ENCODE measurements around the gene PDE6A. TPM values are rescaled to one million over a fixed set of nuclear protein-coding genes. Genes with fewer than 3 reads are reported as not detected.

PDE6A gene
- polyA plus RNA-seq, 2 of the 4 experiments (the other 2 are of a cell fraction): 0.28 to 0.35 TPM

DNA sequence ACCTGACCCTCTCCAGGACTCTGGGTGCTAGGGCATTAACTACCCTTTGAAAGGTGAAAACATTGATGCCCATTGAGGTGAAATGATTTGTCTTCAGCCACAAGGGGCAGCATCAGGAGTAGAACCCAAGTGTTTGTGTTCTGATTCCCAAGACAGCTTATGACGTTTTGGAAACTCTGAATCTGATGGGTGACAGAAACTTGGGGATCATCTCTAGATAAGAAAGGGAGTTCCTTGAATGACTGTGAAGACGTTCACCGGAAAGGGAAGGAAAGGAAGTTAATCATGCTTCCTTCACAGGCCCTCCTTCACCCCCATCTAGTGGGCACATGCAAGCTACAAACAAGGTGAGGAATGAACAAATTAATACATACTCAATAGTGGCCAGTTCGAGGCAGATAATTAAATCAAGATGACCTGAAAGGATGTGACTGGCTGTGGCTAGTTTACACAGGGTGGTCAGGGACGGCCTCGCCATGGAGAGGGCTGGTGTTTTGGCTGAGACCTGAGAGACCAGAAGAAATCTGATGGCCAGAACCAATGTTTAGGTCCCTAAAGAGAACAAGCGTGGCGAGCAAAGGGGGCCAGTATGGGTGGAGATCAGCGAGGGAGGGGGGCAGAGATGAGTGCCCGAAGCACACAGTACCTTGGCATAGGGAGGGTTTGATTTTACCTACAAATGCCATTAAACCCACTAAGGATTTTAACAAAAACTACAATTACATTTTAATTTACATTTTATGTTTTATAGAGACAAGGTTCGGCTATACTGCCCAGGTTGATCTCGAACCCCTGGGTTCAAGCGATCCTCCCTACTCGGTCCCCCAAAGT, 15.0 kb upstream of the PDE6A start (continued):
- TF ChIP-seq, protein P1, sequence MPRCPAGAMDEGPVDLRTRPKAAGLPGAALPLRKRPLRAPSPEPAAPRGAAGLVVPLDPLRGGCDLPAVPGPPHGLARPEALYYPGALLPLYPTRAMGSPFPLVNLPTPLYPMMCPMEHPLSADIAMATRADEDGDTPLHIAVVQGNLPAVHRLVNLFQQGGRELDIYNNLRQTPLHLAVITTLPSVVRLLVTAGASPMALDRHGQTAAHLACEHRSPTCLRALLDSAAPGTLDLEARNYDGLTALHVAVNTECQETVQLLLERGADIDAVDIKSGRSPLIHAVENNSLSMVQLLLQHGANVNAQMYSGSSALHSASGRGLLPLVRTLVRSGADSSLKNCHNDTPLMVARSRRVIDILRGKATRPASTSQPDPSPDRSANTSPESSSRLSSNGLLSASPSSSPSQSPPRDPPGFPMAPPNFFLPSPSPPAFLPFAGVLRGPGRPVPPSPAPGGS (IDR thresholded peaks at IDR 0.05): 0 out of 3 replicates have a peak, but pooled peaks have one; percentile 13
- TF ChIP-seq FOSB (CRISPR knock-in tag; IDR thresholded peaks at IDR 0.05): peak; percentile 88
- TF ChIP-seq JUNB (IDR thresholded peaks at IDR 0.05): no peak
- TF ChIP-seq RFX5 (IDR thresholded peaks at IDR 0.05): no peak
- TF ChIP-seq RARB (CRISPR knock-in tag; IDR thresholded peaks at IDR 0.05): peak; percentile 20; the same call in 1 of the 2 replicates
- TF ChIP-seq, protein P2, sequence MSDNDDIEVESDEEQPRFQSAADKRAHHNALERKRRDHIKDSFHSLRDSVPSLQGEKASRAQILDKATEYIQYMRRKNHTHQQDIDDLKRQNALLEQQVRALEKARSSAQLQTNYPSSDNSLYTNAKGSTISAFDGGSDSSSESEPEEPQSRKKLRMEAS (IDR thresholded peaks at IDR 0.05): peak; percentile 79; the same call in 1 of the 2 replicates
- TF ChIP-seq HDAC2 (IDR thresholded peaks at IDR 0.05): no peak
- TF ChIP-seq, protein P3, sequence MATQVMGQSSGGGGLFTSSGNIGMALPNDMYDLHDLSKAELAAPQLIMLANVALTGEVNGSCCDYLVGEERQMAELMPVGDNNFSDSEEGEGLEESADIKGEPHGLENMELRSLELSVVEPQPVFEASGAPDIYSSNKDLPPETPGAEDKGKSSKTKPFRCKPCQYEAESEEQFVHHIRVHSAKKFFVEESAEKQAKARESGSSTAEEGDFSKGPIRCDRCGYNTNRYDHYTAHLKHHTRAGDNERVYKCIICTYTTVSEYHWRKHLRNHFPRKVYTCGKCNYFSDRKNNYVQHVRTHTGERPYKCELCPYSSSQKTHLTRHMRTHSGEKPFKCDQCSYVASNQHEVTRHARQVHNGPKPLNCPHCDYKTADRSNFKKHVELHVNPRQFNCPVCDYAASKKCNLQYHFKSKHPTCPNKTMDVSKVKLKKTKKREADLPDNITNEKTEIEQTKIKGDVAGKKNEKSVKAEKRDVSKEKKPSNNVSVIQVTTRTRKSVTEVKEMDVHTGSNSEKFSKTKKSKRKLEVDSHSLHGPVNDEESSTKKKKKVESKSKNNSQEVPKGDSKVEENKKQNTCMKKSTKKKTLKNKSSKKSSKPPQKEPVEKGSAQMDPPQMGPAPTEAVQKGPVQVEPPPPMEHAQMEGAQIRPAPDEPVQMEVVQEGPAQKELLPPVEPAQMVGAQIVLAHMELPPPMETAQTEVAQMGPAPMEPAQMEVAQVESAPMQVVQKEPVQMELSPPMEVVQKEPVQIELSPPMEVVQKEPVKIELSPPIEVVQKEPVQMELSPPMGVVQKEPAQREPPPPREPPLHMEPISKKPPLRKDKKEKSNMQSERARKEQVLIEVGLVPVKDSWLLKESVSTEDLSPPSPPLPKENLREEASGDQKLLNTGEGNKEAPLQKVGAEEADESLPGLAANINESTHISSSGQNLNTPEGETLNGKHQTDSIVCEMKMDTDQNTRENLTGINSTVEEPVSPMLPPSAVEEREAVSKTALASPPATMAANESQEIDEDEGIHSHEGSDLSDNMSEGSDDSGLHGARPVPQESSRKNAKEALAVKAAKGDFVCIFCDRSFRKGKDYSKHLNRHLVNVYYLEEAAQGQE (IDR thresholded peaks at IDR 0.05): no peak
- TF ChIP-seq SMC3 (IDR thresholded peaks at IDR 0.05): peak; percentile 46; the same call in 2 of the 3 replicates
- no peak for TF ChIP-seq FOSL2 (IDR thresholded peaks at IDR 0.05)
- peak; percentile 65 for TF ChIP-seq FOSL2 (CRISPR knock-in tag; IDR thresholded peaks at IDR 0.05)
- TF ChIP-seq, protein P4, sequence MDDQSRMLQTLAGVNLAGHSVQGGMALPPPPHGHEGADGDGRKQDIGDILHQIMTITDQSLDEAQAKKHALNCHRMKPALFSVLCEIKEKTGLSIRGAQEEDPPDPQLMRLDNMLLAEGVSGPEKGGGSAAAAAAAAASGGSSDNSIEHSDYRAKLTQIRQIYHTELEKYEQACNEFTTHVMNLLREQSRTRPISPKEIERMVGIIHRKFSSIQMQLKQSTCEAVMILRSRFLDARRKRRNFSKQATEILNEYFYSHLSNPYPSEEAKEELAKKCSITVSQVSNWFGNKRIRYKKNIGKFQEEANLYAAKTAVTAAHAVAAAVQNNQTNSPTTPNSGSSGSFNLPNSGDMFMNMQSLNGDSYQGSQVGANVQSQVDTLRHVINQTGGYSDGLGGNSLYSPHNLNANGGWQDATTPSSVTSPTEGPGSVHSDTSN (IDR thresholded peaks at IDR 0.05): no peak
- peak; percentile 76 for TF ChIP-seq HOXA7 (CRISPR knock-in tag; IDR thresholded peaks at IDR 0.05)
- TF ChIP-seq, protein P5, sequence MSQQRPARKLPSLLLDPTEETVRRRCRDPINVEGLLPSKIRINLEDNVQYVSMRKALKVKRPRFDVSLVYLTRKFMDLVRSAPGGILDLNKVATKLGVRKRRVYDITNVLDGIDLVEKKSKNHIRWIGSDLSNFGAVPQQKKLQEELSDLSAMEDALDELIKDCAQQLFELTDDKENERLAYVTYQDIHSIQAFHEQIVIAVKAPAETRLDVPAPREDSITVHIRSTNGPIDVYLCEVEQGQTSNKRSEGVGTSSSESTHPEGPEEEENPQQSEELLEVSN (IDR thresholded peaks at IDR 0.05; ENCODE audit: borderline replicate concordance, low read depth): no peak
- no peak for TF ChIP-seq RCOR1 (IDR thresholded peaks at IDR 0.05; ENCODE audit: low read depth, low read length)
- TF ChIP-seq, protein P6, sequence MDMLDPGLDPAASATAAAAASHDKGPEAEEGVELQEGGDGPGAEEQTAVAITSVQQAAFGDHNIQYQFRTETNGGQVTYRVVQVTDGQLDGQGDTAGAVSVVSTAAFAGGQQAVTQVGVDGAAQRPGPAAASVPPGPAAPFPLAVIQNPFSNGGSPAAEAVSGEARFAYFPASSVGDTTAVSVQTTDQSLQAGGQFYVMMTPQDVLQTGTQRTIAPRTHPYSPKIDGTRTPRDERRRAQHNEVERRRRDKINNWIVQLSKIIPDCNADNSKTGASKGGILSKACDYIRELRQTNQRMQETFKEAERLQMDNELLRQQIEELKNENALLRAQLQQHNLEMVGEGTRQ (IDR thresholded peaks at IDR 0.05): no peak
- TF ChIP-seq POLR2A (IDR thresholded peaks at IDR 0.05; ENCODE audit: low read length): peak; percentile 36; the same call in 1 of the 2 replicates
- TF ChIP-seq EHF (CRISPR knock-in tag; IDR thresholded peaks at IDR 0.05): no peak; the same call in 1 of the 2 replicates
- TF ChIP-seq CBX8 (IDR thresholded peaks at IDR 0.05): no peak

DNA sequence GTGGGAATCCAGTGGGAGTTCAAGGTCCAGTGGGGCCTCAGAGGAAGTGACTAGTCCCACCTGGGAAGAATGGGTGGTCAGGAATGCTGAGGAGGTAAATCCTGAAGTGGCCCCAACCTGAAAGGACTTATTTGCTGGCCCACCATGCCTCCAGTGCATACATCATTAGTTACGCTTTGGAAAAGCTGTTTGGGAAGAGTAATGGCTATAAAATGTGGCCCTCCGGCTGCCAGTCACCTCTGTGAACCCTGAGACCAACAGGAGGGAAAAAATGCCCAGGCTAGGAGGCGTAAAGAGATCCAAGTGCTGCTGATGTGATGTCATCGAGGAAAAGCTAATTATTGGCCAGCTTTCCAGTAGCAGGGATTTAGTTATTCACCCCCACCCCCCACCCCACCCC, 13.3 kb upstream of the PDE6A start:
- ChIA-PET CTCF (interaction anchor here (0.9 to 16.5 kb wide), 13 partner anchors 9 to 321 kb away, joined by 3 to 594 read pairs (median 17); partner anchors contain the start of gene PDE6A), POLR2A (interaction anchor here (1.1 to 3.7 kb wide), 2 partner anchors 18 to 120 kb away, joined by 4 to 24 read pairs; no protein-coding TSS in a partner anchor)
- FAIRE-seq (no peak), ATAC-seq (peak in 1 of 2 experiments; percentile 13; a peak in 3 of 6 replicates), DNase-seq (ENCODE audit: low read depth in 1 of 2, low spot score in 1 of 2) (peak; percentile 48 to 89)
- H3K4me3 ChIP-seq: no peak overlapping the region
- H3K4me1 ChIP-seq: peaks cover 48% of the 10 kb centered on the region
- peak overlapping the region; percentile 91 to 96 for H3K27ac ChIP-seq
- WGBS (ENCODE audit: missing lambda C conversion rate): 5% methylated on average over 4 of the region's 4 CpGs
- no peaks in the 10 kb centered on the region for H3K9me3 ChIP-seq
- H3K4me2 ChIP-seq: peak overlapping the region; percentile 80
- TF ChIP-seq EHMT2 (IDR thresholded peaks at IDR 0.05; ENCODE audit: low read depth) (no peak), POLR2AphosphoS2 (conservative IDR thresholded peaks at IDR 0.05; ENCODE audit: low read length) (no peak), GATA3 (IDR thresholded peaks at IDR 0.05; ENCODE audit: borderline replicate concordance) (peak; percentile 85; the same call in 1 of the 2 replicates), HOXA7 (CRISPR knock-in tag; IDR thresholded peaks at IDR 0.05) (no peak), RARB (CRISPR knock-in tag; IDR thresholded peaks at IDR 0.05) (no peak), ZC3H11A (IDR thresholded peaks at IDR 0.05) (no peak), NPAS2 (CRISPR knock-in tag; IDR thresholded peaks at IDR 0.05; ENCODE audit: borderline replicate concordance) (no peak), JUN (IDR thresholded peaks at IDR 0.05) (no peak), ZNF302 (CRISPR knock-in tag; IDR thresholded peaks at IDR 0.05) (no peak)
- TF ChIP-seq, protein P6 (IDR thresholded peaks at IDR 0.05): no peak
- TF ChIP-seq, protein P7, sequence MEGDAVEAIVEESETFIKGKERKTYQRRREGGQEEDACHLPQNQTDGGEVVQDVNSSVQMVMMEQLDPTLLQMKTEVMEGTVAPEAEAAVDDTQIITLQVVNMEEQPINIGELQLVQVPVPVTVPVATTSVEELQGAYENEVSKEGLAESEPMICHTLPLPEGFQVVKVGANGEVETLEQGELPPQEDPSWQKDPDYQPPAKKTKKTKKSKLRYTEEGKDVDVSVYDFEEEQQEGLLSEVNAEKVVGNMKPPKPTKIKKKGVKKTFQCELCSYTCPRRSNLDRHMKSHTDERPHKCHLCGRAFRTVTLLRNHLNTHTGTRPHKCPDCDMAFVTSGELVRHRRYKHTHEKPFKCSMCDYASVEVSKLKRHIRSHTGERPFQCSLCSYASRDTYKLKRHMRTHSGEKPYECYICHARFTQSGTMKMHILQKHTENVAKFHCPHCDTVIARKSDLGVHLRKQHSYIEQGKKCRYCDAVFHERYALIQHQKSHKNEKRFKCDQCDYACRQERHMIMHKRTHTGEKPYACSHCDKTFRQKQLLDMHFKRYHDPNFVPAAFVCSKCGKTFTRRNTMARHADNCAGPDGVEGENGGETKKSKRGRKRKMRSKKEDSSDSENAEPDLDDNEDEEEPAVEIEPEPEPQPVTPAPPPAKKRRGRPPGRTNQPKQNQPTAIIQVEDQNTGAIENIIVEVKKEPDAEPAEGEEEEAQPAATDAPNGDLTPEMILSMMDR (IDR thresholded peaks at IDR 0.05): no peak
- TF ChIP-seq, protein P5 (IDR thresholded peaks at IDR 0.05; ENCODE audit: borderline replicate concordance, low read depth): no peak

Measured in A549 (cell line).